ENCODE results near the gene CASR. TPM values are rescaled to one million over a fixed set of nuclear protein-coding genes. Genes with fewer than 3 reads are reported as not detected.

Gene CASR
- total RNA-seq, 2 experiments from 2014 or later, result not detected

- Mint-ChIP-seq H3K27ac (no peak overlapping the region), H3K36me3 (ENCODE audit: low read depth) (no peaks in the 10 kb centered on the region)
- no peak for DNase-seq
Measured at GRCh38 chr3:122301063-122301462, 117.6 kb downstream of the CASR start.

GRCh38 chr3:122305818-122306621 lies 122.6 kb downstream of the CASR start:
- H3K9me3 Mint-ChIP-seq, result no peaks in the 10 kb centered on the region
- H3K4me1 Mint-ChIP-seq (ENCODE audit: low read depth), result no peaks in the 10 kb centered on the region
- H3K27me3 Mint-ChIP-seq (ENCODE audit: low read depth), result peaks cover 1% of the 10 kb centered on the region
- CTCF ChIA-PET, result interaction anchor here (0.6 to 2.7 kb wide), 14 partner anchors 14 to 756 kb away, joined by 3 to 15 read pairs (median 4); partner anchors contain the start of gene MIX23
- H3K27ac Mint-ChIP-seq, result no peak overlapping the region
- peak; percentile 32 for DNase-seq
- no peak overlapping the region for H3K4me3 Mint-ChIP-seq
- intact Hi-C loops (cut with micrococcal nuclease), result loop anchor here (1.0 to 10.0 kb wide), 3 partner anchors 50 to 369 kb away; partner anchors contain the start of gene FAM162A
- H3K36me3 Mint-ChIP-seq (ENCODE audit: low read depth), result no peaks in the 10 kb centered on the region

More at GRCh38 chr3:122301063-122301462, 117.6 kb downstream of the CASR start:
- intact Hi-C loops (cut with micrococcal nuclease), result loop anchor here (10.0 kb wide), 1 partner anchor 374 kb away; no protein-coding TSS in a partner anchor
- Mint-ChIP-seq H3K4me1 (ENCODE audit: low read depth) (peaks cover 16% of the 10 kb centered on the region), H3K27me3 (ENCODE audit: low read depth) (peaks cover 1% of the 10 kb centered on the region), H3K9me3 (no peaks in the 10 kb centered on the region), H3K4me3 (no peak overlapping the region)
- CTCF ChIA-PET, result interaction anchor here (0.6 to 3.6 kb wide), 6 partner anchors 9 to 754 kb away, joined by 3 to 31 read pairs (median 3); no protein-coding TSS in a partner anchor

- H3K4me1 Mint-ChIP-seq (ENCODE audit: low read depth), result no peaks in the 10 kb centered on the region
- H3K36me3 Mint-ChIP-seq (ENCODE audit: low read depth), result no peaks in the 10 kb centered on the region
- no peak overlapping the region for H3K27ac Mint-ChIP-seq
- no peak overlapping the region for H3K4me3 Mint-ChIP-seq
- peaks cover 1% of the 10 kb centered on the region for H3K27me3 Mint-ChIP-seq (ENCODE audit: low read depth)
- CTCF ChIA-PET, result interaction anchor here (0.8 to 2.7 kb wide), 11 partner anchors 12 to 756 kb away, joined by 3 to 15 read pairs (median 4); partner anchors contain the start of gene MIX23
- DNase-seq, result no peak
- intact Hi-C loops (cut with micrococcal nuclease), result loop anchor here (1.0 to 10.0 kb wide), 2 partner anchors 50 to 368 kb away; no protein-coding TSS in a partner anchor
- no peaks in the 10 kb centered on the region for H3K9me3 Mint-ChIP-seq
Measured at GRCh38 chr3:122306622-122306953, 123.1 kb downstream of the CASR start.

GRCh38 chr3:122307094-122307687 lies 123.7 kb downstream of the CASR start:
- DNase-seq, result no peak
- H3K9me3 Mint-ChIP-seq, result no peaks in the 10 kb centered on the region
- no peak overlapping the region for H3K27ac Mint-ChIP-seq
- CTCF ChIA-PET, result interaction anchor here (1.0 to 2.7 kb wide), 4 partner anchors 11 to 405 kb away, joined by 4 to 15 read pairs (median 6); no protein-coding TSS in a partner anchor
- H3K27me3 Mint-ChIP-seq (ENCODE audit: low read depth), result peaks cover 1% of the 10 kb centered on the region
- no peaks in the 10 kb centered on the region for H3K36me3 Mint-ChIP-seq (ENCODE audit: low read depth)
- H3K4me1 Mint-ChIP-seq (ENCODE audit: low read depth), result no peaks in the 10 kb centered on the region
- H3K4me3 Mint-ChIP-seq, result no peak overlapping the region
- intact Hi-C loops (cut with micrococcal nuclease), result loop anchor here (10.0 kb wide), 1 partner anchor 368 kb away; no protein-coding TSS in a partner anchor

GRCh38 chr3:122307976-122308375 lies 124.5 kb downstream of the CASR start:
- DNase-seq, result no peak
- Mint-ChIP-seq H3K4me1 (ENCODE audit: low read depth) (peaks cover 5% of the 10 kb centered on the region), H3K27ac (no peak overlapping the region), H3K27me3 (ENCODE audit: low read depth) (peaks cover 1% of the 10 kb centered on the region), H3K36me3 (ENCODE audit: low read depth) (no peaks in the 10 kb centered on the region), H3K9me3 (no peaks in the 10 kb centered on the region), H3K4me3 (no peak overlapping the region)
- CTCF ChIA-PET, result interaction anchor here (2.7 kb wide), 1 partner anchor 206 kb away, joined by 15 read pairs; no protein-coding TSS in a partner anchor
- intact Hi-C loops (cut with micrococcal nuclease), result loop anchor here (10.0 kb wide), 1 partner anchor 367 kb away; no protein-coding TSS in a partner anchor

- Mint-ChIP-seq H3K27me3 (ENCODE audit: low read depth) (no peaks in the 10 kb centered on the region), H3K9me3 (no peaks in the 10 kb centered on the region), H3K4me1 (ENCODE audit: low read depth) (peaks cover 8% of the 10 kb centered on the region), H3K27ac (no peak overlapping the region), H3K4me3 (no peak overlapping the region), H3K36me3 (ENCODE audit: low read depth) (no peaks in the 10 kb centered on the region)
- CTCF ChIA-PET, result interaction anchor here (0.6 to 0.7 kb wide), 2 partner anchors 10 to 48 kb away, joined by 3 to 6 read pairs; no protein-coding TSS in a partner anchor
- intact Hi-C loops (cut with micrococcal nuclease), result no loop called here
- no peak for DNase-seq
Measured at GRCh38 chr3:122310361-122310760, 126.9 kb downstream of the CASR start.

GRCh38 chr3:122312826-122313225 lies 129.4 kb downstream of the CASR start:
- CTCF ChIA-PET, result interaction anchor here (0.9 to 1.2 kb wide), 2 partner anchors 209 to 212 kb away, joined by 3 read pairs; no protein-coding TSS in a partner anchor

GRCh38 chr3:122313281-122313680 lies 129.8 kb downstream of the CASR start:
- no peak for DNase-seq
- H3K36me3 Mint-ChIP-seq (ENCODE audit: low read depth), result no peaks in the 10 kb centered on the region
- H3K4me1 Mint-ChIP-seq (ENCODE audit: low read depth), result peaks cover 8% of the 10 kb centered on the region
- H3K9me3 Mint-ChIP-seq, result no peaks in the 10 kb centered on the region
- intact Hi-C loops (cut with micrococcal nuclease), result no loop called here
- no peak overlapping the region for H3K4me3 Mint-ChIP-seq
- H3K27me3 Mint-ChIP-seq (ENCODE audit: low read depth), result no peaks in the 10 kb centered on the region
- CTCF ChIA-PET, result interaction anchor here (0.9 to 1.2 kb wide), 2 partner anchors 209 to 212 kb away, joined by 3 read pairs; no protein-coding TSS in a partner anchor
- no peak overlapping the region for H3K27ac Mint-ChIP-seq

More at GRCh38 chr3:122312826-122313225, 129.4 kb downstream of the CASR start:
- intact Hi-C loops (cut with micrococcal nuclease), result no loop called here
- H3K36me3 Mint-ChIP-seq (ENCODE audit: low read depth), result no peaks in the 10 kb centered on the region
- H3K4me1 Mint-ChIP-seq (ENCODE audit: low read depth), result peaks cover 8% of the 10 kb centered on the region
- no peak overlapping the region for H3K27ac Mint-ChIP-seq
- no peak for DNase-seq
- H3K27me3 Mint-ChIP-seq (ENCODE audit: low read depth), result no peaks in the 10 kb centered on the region
- H3K9me3 Mint-ChIP-seq, result no peaks in the 10 kb centered on the region
- no peak overlapping the region for H3K4me3 Mint-ChIP-seq

- Mint-ChIP-seq H3K4me1 (ENCODE audit: low read depth) (peaks cover 8% of the 10 kb centered on the region), H3K4me3 (no peak overlapping the region), H3K27ac (no peak overlapping the region), H3K9me3 (peaks cover 2% of the 10 kb centered on the region), H3K36me3 (ENCODE audit: low read depth) (no peaks in the 10 kb centered on the region), H3K27me3 (ENCODE audit: low read depth) (no peaks in the 10 kb centered on the region)
- intact Hi-C loops (cut with micrococcal nuclease), result no loop called here
- DNase-seq, result no peak
- CTCF ChIA-PET, result interaction anchor here (0.6 to 0.8 kb wide), 2 partner anchors 10 to 438 kb away, joined by 3 to 4 read pairs; no protein-coding TSS in a partner anchor
Measured at GRCh38 chr3:122314228-122314876, 130.9 kb downstream of the CASR start.

GRCh38 chr3:122315619-122316018 lies 132.2 kb downstream of the CASR start:
- Mint-ChIP-seq H3K27me3 (ENCODE audit: low read depth) (no peaks in the 10 kb centered on the region), H3K4me1 (ENCODE audit: low read depth) (peaks cover 8% of the 10 kb centered on the region), H3K9me3 (peaks cover 8% of the 10 kb centered on the region), H3K36me3 (ENCODE audit: low read depth) (no peaks in the 10 kb centered on the region), H3K27ac (no peak overlapping the region), H3K4me3 (no peak overlapping the region)
- no peak for DNase-seq
- CTCF ChIA-PET, result interaction anchor here (0.5 to 0.6 kb wide), 2 partner anchors 543 to 769 kb away, joined by 3 read pairs; no protein-coding TSS in a partner anchor
- intact Hi-C loops (cut with micrococcal nuclease), result no loop called here

GRCh38 chr3:122316368-122316767 lies 132.9 kb downstream of the CASR start:
- no peak overlapping the region for H3K27ac Mint-ChIP-seq
- no peak overlapping the region for H3K4me3 Mint-ChIP-seq
- H3K27me3 Mint-ChIP-seq (ENCODE audit: low read depth), result no peaks in the 10 kb centered on the region
- peaks cover 10% of the 10 kb centered on the region for H3K4me1 Mint-ChIP-seq (ENCODE audit: low read depth)
- CTCF ChIA-PET, result interaction anchor here (0.5 to 0.6 kb wide), 2 partner anchors 52 to 770 kb away, joined by 3 read pairs; no protein-coding TSS in a partner anchor
- DNase-seq, result no peak
- no peaks in the 10 kb centered on the region for H3K36me3 Mint-ChIP-seq (ENCODE audit: low read depth)
- peaks cover 8% of the 10 kb centered on the region for H3K9me3 Mint-ChIP-seq
- intact Hi-C loops (cut with micrococcal nuclease), result no loop called here
